Hindlimb muscle (tissue), 1 donor: ENCODE measurements around the gene TRIM2. TPM values are rescaled to one million over a fixed set of nuclear protein-coding genes. Genes with fewer than 3 reads are reported as not detected.
A peak's percentile ranks its signal among the peaks of the same experiment; 100 is the strongest.

Experiments used
- DNase-seq: peaks from one replicate; pipeline ENCODE4 v3.0.0-alpha.2; 2013
- polyA plus RNA-seq: library from polyadenylated mRNA; unstranded; fragments of 120-200 nt; gene quantifications from one replicate; pipeline ENCODE4 v1.2.1, GENCODE V29; 2013; ENCODE audit not compliant: insufficient read length

Gene TRIM2
- polyA plus RNA-seq, 1 donor: 18.7 TPM

DNA sequence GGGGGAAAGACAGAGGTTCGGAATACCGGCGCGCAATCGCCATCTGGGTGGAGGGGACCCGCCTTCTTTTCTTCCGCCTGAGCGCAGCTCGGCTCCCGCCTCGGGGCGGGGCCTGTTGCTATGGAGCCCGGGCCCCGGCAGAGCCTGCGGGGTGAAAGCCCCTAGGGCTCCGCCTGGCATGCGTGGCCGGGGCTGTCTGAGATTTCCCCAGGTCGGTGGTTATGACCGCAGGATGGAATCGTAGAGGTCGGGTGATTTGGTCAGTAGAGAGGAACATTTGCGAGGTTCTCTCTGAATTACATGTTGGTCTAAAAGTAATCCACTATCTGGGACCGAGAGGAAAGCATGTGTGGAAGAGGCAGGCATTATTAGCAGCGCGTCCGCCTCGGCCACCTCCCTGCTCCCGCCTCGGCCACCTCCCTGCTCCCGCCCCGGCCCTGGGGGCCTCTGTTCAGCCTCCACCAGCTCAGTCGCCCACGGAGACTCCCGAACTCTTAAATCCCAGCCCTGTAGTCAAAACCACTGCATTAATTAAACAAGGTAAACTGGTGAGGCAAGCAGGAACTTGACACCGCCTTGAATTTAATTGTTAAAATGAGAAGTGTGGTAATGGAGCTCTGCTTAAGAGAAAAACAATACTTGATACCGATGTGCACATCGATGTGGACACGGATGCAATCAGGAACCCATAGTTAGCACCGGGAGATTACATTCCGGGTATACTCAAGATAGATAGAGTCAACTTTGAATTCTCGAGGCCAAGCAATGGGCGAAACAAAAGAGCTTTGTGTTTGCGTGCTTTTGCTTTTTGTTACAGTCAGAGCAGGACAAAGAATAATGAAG, 45.2 kb downstream of the TRIM2 start:
- DNase-seq: peak; percentile 86

DNA sequence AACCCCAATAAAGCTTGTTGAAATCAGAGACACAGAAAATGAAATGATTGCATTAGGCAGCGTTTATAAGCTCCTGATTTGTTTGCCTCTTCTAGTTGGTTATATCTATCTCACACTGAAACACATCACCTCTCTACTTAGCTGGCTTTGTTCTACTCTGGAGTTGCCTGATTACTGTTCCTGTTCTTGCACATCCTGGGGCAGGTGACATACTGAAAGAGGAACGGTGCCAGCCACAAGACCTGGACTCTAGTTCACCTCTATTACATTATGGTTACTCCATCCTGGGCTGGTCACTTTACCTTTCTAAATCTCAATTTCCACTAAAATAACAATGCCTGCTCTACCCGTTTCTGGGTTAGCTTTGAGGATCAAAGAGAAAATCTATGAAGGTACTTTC, 47.9 kb downstream of the TRIM2 start:
- no peak for DNase-seq

DNA sequence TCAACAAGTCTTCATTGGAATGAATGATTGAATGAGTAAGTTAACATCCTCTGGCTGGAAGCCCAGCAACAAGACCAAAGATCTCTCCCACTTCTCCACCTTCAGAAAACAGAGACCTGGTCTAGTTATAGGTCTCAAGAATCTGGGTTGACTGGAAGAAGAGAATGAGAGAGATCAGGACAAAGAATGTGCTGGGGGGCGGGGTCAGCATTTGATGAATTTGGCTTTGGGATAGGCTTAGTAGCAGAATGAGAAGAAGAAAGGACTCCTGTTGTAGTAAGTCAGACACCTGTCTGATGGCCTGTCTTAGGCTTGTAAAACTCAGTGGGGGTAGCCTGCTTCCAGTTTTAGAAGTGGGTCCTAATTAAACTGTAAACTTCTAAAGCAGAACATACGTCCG, 51.0 kb downstream of the TRIM2 start:
- DNase-seq: no peak

DNA sequence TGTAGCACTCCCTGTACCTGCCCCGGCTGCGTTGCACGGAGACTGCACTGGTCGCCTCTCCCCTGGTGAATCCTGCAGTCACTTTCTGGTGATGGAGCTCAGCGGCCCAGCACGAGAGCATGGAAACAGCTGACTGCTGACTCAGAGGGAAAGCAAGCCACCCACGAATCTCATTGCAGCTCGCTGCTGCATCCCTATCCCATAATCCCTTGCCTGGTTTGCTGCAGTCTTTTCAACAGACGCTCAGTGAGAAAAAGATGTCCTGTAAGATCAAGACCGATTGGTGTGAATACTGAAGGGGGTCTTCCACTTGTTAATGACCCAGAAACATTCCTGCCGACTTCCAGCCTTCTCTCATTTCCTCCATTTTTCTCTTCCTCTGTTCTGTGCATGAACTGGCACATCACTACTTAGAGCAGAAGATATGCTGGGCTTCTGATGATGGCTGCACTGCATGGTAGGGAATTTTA, 52.9 kb downstream of the TRIM2 start:
- DNase-seq: no peak

DNA sequence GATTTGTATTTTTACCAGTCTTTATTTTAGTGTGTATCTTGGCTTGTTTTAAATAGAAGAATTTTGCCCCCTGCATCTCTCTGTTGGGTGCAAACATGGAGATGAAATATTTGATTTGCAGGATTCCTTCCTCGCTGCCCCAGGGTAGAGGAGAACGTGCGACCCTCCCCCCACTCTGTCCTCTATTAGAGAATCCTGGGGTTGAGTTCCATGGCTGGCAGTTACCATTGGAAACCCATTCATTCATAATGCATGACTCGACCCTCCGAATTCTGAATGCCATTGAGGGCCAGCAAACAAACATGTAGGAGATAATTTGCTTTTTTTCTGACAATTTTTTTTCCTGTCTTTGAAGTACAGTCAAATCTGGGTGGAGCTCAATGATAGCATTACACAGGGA, 53.7 kb downstream of the TRIM2 start:
- DNase-seq: no peak

- no peak for DNase-seq
Measured at GRCh38 chr4:153258750-153259149, 54.5 kb downstream of the TRIM2 start.

GRCh38 chr4:153259661-153260060, 55.4 kb downstream of the TRIM2 start:
- DNase-seq: no peak

DNA sequence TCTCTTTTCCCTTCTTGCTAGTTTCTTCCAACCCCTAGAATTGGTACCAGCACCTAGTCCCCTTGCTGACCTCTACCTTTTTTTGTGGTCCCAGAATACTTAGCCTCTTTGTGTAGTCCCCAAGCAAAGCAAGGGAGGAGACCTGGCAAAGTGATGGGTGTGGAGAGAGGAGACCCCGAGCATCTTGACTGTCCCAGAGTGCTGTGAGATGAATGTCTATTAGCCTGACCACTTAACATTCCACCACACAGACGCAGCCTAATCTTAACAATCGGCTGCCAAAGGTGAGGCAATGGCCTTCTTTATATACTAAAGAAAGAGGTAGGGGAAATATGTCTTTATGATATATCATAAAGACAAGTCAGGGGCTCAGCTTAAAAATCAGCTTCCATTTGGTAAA, 55.9 kb downstream of the TRIM2 start:
- no peak for DNase-seq

DNA sequence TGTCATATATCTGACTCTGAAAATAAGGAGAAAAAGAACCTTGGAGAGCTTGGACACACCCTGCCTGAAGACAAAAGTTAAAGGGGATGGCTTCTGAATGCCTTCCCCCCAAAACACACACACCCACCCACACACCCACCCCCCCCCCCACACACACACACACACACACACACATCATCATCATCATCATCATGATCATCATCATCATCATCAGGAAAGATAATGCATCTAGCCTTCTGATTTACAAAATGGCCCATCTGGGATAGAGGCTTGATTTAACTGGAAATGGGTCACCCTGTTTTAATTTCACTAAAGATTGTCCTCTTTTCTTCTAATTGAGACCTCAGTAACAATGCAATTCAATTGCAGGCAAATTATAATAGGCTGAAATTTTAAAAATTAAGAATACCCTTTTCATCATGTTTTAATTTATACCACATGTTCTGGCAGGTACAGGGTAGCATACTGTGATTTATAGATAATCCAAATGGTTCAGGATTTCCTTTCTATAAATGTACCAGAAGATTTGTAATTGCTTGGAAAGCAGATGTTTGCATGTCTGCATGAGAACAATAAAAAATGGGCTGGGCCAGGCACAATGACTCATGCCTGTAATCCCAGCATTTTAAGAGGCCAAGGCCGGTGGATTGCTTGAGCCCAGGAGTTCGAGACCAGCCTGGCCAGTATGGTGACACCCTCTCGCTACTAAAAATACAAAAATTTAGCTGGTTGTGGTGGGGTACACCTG, 56.5 kb downstream of the TRIM2 start:
- peak; percentile 44 for DNase-seq

GRCh38 chr4:153261461-153261860, 57.2 kb downstream of the TRIM2 start:
- DNase-seq: no peak

- DNase-seq: no peak
Measured at GRCh38 chr4:153261914-153262313, 57.7 kb downstream of the TRIM2 start.

DNA sequence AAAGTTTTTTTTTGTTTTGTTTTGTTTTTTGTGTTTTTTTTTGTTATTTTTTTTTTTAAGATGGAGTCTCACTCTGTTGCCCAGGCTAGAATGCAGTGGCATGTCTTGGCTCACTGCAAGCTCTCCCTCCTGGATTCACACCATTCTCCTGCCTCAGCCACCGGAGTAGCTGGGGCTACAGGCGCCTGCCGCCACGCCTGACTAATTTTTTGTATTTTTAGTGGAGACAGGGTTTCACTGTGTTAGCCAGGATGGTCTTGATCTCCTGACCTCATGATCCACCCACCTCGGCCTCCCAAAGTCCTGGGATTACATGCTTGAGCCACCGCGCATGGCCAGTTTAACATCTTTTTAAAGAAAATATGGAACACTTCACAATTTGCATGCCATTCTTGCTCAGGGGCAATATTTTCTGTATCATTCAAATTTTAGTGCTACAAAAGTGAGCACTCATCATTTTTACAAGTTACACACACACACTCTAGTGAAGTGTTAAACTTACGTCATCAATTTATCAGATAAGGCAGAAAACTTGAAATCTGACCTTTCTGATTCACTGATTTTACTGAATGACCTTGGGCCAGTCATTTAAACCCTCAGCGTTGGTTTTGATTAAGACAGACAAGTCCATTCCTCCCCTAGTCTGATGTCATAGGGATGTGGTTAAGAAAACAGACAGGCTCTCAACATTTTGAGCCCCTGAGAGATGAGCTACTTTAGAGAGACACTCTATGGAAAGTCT, 61.2 kb downstream of the TRIM2 start:
- no peak for DNase-seq

- no peak for DNase-seq
Measured at GRCh38 chr4:153266988-153267387, 62.7 kb downstream of the TRIM2 start.

DNA sequence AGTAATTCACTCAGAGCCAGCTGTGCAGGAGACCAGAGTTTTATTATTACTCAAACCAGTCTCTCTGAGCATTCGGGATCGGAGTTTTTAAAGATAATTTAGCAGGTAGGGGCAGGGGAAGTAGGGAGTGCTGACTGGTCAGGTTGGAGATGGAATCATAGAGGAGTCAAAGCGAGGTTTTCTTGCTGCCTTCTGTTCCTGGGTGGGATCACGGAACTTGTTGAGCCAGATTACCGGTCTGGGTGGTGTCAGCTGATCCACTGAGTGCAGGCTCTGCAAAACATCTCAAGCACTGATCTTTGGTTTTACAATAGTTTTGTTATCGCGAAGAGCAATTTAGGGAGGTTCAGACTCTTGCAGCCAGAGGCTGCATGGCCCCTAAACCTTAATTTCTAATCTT, 63.6 kb downstream of the TRIM2 start:
- no peak for DNase-seq

- no peak for DNase-seq
Measured at GRCh38 chr4:153268295-153268694, 64.1 kb downstream of the TRIM2 start.

- no peak for DNase-seq
Measured at GRCh38 chr4:153269218-153269990, 65.2 kb downstream of the TRIM2 start.

- DNase-seq: no peak
Measured at GRCh38 chr4:153270361-153270760, 66.1 kb downstream of the TRIM2 start.

GRCh38 chr4:153271820-153272219, 67.6 kb downstream of the TRIM2 start:
- DNase-seq: no peak

GRCh38 chr4:153273751-153274150, 69.5 kb downstream of the TRIM2 start:
- no peak for DNase-seq

DNA sequence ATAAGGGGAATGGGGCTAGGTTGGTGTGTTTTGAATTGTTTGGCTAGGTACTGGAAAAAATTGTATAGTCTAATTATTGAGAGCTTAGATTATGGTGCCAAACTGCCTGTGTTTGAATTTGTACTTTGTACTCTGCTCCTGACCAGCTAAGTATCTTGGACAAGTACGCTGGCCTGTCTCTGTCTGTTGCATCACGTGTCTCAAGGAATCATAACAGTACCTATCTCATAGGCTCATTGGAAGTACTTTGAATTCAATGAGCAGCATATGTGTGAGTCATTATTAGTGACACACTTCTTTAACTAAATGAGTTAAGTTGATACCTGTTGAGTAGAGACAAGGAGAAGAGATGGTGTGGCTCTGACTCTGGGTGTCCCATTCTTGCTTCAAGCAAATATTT, 70.7 kb downstream of the TRIM2 start:
- no peak for DNase-seq

GRCh38 chr4:153275380-153276276, 71.4 kb downstream of the TRIM2 start:
- no peak for DNase-seq
